HFF-Myc (cell line): ENCODE measurements around the gene NGRN.
A peak's percentile ranks its signal among the peaks of the same experiment; 100 is the strongest.

Source experiments
- DNase-seq: peaks from one replicate; pipeline ENCODE4 v3.0.0-alpha.2; 2011; ENCODE audit warnings: low read depth; ENCODE audit errors: extremely low read depth
- H3K4me3 ChIP-seq: replicated peaks from 2 replicates; pipeline ENCODE4 v1.5.1; 2011; ENCODE audit warnings: low read depth, mild to moderate bottlenecking, control low read depth, low read length
- CTCF ChIP-seq: IDR thresholded peaks from 2 replicates; pipeline ENCODE4 v1.5.1; 2012; ENCODE audit warnings: mild to moderate bottlenecking, low read depth, low read length, control low read depth; ENCODE audit errors: missing control alignments

Gene NGRN

GRCh38 chr15:90320062-90320884 lies 54.8 kb downstream of the NGRN start:
- no peak overlapping the region for H3K4me3 ChIP-seq
- peak; percentile 99 for TF ChIP-seq CTCF
- peak; percentile 84 for DNase-seq

- no peak overlapping the region for H3K4me3 ChIP-seq
- TF ChIP-seq CTCF, result no peak
Measured at GRCh38 chr15:90320885-90321278, 55.4 kb downstream of the NGRN start.

More at GRCh38 chr15:90320885-90321278, 55.4 kb downstream of the NGRN start:
- no peak for DNase-seq
